GM12874 (cell line): ENCODE measurements around the gene KIF21A.
A peak's percentile ranks its signal among the peaks of the same experiment; 100 is the strongest.

Source experiments
- CTCF ChIP-seq: IDR thresholded peaks from 2 replicates; pipeline ENCODE4 v1.5.1; 2011; ENCODE audit warnings: low read depth, mild to moderate bottlenecking, control low read depth, low read length, moderate library complexity; ENCODE audit not compliant: insufficient read depth

Gene KIF21A

GRCh38 chr12:39292125-39292630 is 150.7 kb downstream of the KIF21A start:
- no peak for TF ChIP-seq CTCF

- no peak for TF ChIP-seq CTCF
Observed at GRCh38 chr12:39287817-39288216, 155.1 kb downstream of the KIF21A start.

- no peak for TF ChIP-seq CTCF
Observed at GRCh38 chr12:39287409-39287808, 155.5 kb downstream of the KIF21A start.

DNA sequence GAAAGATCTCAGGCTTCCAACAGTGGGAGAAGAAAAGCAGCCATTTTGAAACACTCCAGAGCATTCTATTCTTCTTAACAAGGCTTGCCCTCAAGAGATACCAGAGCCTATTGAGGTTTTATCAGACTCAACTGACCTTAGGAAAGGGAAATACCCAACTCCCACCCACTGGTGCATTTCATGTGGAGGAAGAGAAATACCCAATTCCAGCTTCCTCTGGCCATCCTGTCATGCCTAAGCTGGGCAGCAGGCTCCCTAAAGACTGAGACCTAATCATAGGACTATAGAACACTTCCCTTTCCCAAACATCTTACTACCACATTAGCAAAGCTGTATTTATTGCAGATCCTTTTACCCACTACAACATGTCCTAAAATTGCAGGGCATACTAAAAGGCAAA is 164.5 kb downstream of the KIF21A start:
- no peak for TF ChIP-seq CTCF

- no peak for TF ChIP-seq CTCF
Observed at GRCh38 chr12:39277416-39277815, 165.5 kb downstream of the KIF21A start.

GRCh38 chr12:39275846-39276245 is 167.1 kb downstream of the KIF21A start:
- TF ChIP-seq CTCF = no peak

DNA sequence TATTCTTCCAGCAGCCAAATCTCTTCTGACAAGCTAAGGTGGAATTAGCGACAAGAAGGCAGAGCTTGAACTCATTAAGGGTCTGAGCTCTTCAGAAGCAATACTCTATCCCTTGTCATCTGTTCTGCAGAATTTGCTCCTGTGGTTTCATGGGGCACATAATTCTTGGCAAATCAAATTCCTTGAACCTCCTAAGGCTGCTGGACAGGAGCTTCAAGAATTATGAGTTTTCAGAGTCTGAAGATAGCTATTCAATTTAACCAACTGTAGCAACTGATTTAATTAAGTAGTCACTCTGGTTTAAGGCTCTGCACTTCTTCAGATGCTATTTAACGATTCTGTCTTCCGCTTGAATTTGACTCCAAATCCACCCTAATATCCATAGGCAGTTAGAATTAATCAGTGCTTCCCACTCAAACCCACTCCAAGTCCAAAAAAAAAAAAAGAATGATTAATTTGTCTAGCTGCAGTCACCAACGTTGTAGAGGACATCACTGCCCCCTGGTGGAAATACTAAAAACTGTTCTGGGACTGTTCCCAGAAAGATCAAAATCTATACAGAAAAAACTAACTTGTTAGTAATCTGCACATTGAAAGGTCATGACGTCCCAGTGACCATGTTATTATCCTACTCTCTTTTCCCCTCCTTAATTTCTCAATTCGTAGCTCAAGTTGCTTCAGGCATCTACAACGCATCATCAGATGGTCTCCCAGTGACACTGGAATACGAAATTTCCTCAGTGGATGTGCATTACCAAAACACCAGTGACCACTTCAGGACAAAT is 169.9 kb downstream of the KIF21A start:
- TF ChIP-seq CTCF = peak; percentile 56; the same call in 1 of the 2 replicates
